Kidney (tissue), 14 donors: ENCODE results near the gene HUS1B. TPM values are rescaled to one million over a fixed set of nuclear protein-coding genes. Genes with fewer than 3 reads are reported as not detected.

ENCODE experiments used
- DNase-seq, 5 donors: peaks; one replicate each; pipeline ENCODE4 v3.0.0-alpha.2; 2013 to 2020
- FAIRE-seq: peaks from 2 replicates; lab custom pipeline; 2012; peaks lifted over from hg19 to GRCh38; lab: Jason Lieb, UNC
- H3K27ac ChIP-seq, 2 donors: one replicate each; pipeline ENCODE4 v1.7.0; 2013; ENCODE audit warnings: low read depth in 2 of 2, low read length in 2 of 2, inconsistent platforms in 1 of 2
- H3K27me3 ChIP-seq: one replicate; pipeline ENCODE4 v1.7.1; 2013; ENCODE audit warnings: low read length, inconsistent platforms; ENCODE audit not compliant: control insufficient read depth, insufficient read depth
- H3K36me3 ChIP-seq, 3 donors: one replicate each; pipeline versions ENCODE4 v1.7.0 to v1.7.1; 2013; ENCODE audit warnings: low read length in 3 of 3, control low read depth in 1 of 3, inconsistent platforms in 1 of 3; ENCODE audit not compliant: insufficient read depth in 3 of 3, control insufficient read depth in 2 of 3
- H3K4me1 ChIP-seq, 3 donors: one replicate each; pipeline versions ENCODE4 v1.7.0 to v1.7.1; 2013; ENCODE audit warnings: low read length in 3 of 3, inconsistent platforms in 1 of 3, low read depth in 1 of 3; ENCODE audit not compliant: control insufficient read depth in 2 of 3, insufficient read depth in 2 of 3
- H3K4me3 ChIP-seq, 3 donors: one replicate each; pipeline versions ENCODE4 v1.7.0 to v1.8.1; 2013; ENCODE audit warnings: low read length in 3 of 3, control low read depth in 1 of 3, inconsistent platforms in 1 of 3
- H3K9ac ChIP-seq, 3 donors: one replicate each; pipeline versions ENCODE4 v1.7.0 to v1.7.1; 2013; ENCODE audit warnings: low read length in 3 of 3, control low read depth in 1 of 3, inconsistent platforms in 1 of 3
- H3K9me3 ChIP-seq, 3 donors: one replicate each; pipeline versions ENCODE4 v1.7.0 to v1.7.1; 2013; ENCODE audit warnings: low read length in 3 of 3, control low read depth in 1 of 3, inconsistent platforms in 1 of 3; ENCODE audit not compliant: control insufficient read depth in 2 of 3, insufficient read depth in 1 of 3
- CTCF ChIP-seq: IDR thresholded peaks from 3 replicates; pipeline ENCODE4 v1.5.1; 2012; ENCODE audit warnings: mild to moderate bottlenecking, moderate library complexity, borderline replicate concordance; ENCODE audit not compliant: insufficient read depth; ENCODE audit errors: extremely low read depth
- intact Hi-C: fragments of 100-400 bp; cut with DNase I; formaldehyde crosslinking; loops from one replicate; pipeline ENCODE4 v1.11.1; 2022
- polyA plus RNA-seq: library from polyadenylated mRNA; stranded (reverse); fragments of 350-450 nt; fragmentation: Illumina TruSeq; extraction: RNeasy Lipid Tissue Mini Kit (QIAGEN cat#74804); gene quantifications from one replicate; pipeline ENCODE4 v1.2.3, GENCODE V29; 2014; ENCODE audit warnings: low read depth, low replicate concordance; ENCODE audit not compliant: insufficient read depth
- total RNA-seq: library from RNA; stranded (reverse); fragmentation: NEBNext Ultra II Directional; extraction: Animal tissue kit (Norgen Biotek cat#: 25700); gene quantifications from one replicate; pipeline ENCODE4 v1.2.1, GENCODE V29; 2021
- donor health status: control.
- donor health status: control.
- donor health status: control.
- donor health status: control.
- donor health status: control.
- donor health status: DM: yes; HTN: yes; CAD: no.
- donor health status: Normal renal cell carcinoma (clear cell type).

Gene HUS1B
- total and polyA plus RNA-seq, 2 donors from 2014 or later: 1.2 TPM; not detected in 1

- Histone ChIP-seq H3K27ac (no peak overlapping the region), H3K4me1 (no peaks in the 10 kb centered on the region), H3K9ac (no peak overlapping the region), H3K4me3 (no peak overlapping the region), H3K36me3 (no peaks in the 10 kb centered on the region), H3K9me3 (no peaks in the 10 kb centered on the region), H3K27me3 (no peaks in the 10 kb centered on the region)
- no peak for TF ChIP-seq CTCF
- FAIRE-seq: no peak
- no peak for DNase-seq
- intact Hi-C loops: no loop called here
These were observed 3.0 kb upstream of the HUS1B start for GRCh38 chr6:659716-660581.

- Histone ChIP-seq H3K27ac (no peak overlapping the region), H3K9me3 (peaks cover 0 to 10% (median 0%) of the 10 kb centered on the region in 3 donors), H3K36me3 (no peaks in the 10 kb centered on the region), H3K4me1 (no peaks in the 10 kb centered on the region), H3K4me3 (no peak overlapping the region), H3K27me3 (no peaks in the 10 kb centered on the region), H3K9ac (no peak overlapping the region)
- FAIRE-seq (no peak), DNase-seq (no peak)
- intact Hi-C loops: no loop called here
- TF ChIP-seq CTCF: no peak
These were observed 1.3 kb upstream of the HUS1B start for GRCh38 chr6:658244-658643.

GRCh38 chr6:657743-658142 lies 843 bp upstream of the HUS1B start:
- H3K36me3 ChIP-seq: no peaks in the 10 kb centered on the region
- intact Hi-C loops: no loop called here
- H3K27ac ChIP-seq: no peak overlapping the region
- H3K4me3 ChIP-seq: no peak overlapping the region
- FAIRE-seq (no peak), DNase-seq (no peak)
- no peak for TF ChIP-seq CTCF
- no peak overlapping the region for H3K9ac ChIP-seq
- no peaks in the 10 kb centered on the region for H3K27me3 ChIP-seq
- no peaks in the 10 kb centered on the region for H3K4me1 ChIP-seq
- peaks cover 0 to 10% (median 0%) of the 10 kb centered on the region in 3 donors for H3K9me3 ChIP-seq
